Prostate gland (tissue), 2 donors: ENCODE data around the gene TSPAN18.
A peak's percentile ranks its signal among the peaks of the same experiment; 100 is the strongest.

Source experiments
- POLR2A ChIP-seq: fragments of 450-650 bp; IDR thresholded peaks from one replicate; pipeline ENCODE4 v1.6.1; 2016; ENCODE audit warnings: antibody characterized with exemption, mild to moderate bottlenecking
- TF ChIP-seq, protein P1 (sequence below), 4 experiments: fragments of 200-600 bp in 2 of 4; fragments of 450-650 bp in 2 of 4; sonication (generic) in 2 of 4; IDR thresholded peaks; 1 replicate in 3 of 4; 2 replicates in 1 of 4; pipeline ENCODE4 v1.5.1; 2016 to 2019; ENCODE audit warnings: antibody characterized with exemption in 4 of 4, mild to moderate bottlenecking in 2 of 4, moderate library complexity in 2 of 4

DNA sequence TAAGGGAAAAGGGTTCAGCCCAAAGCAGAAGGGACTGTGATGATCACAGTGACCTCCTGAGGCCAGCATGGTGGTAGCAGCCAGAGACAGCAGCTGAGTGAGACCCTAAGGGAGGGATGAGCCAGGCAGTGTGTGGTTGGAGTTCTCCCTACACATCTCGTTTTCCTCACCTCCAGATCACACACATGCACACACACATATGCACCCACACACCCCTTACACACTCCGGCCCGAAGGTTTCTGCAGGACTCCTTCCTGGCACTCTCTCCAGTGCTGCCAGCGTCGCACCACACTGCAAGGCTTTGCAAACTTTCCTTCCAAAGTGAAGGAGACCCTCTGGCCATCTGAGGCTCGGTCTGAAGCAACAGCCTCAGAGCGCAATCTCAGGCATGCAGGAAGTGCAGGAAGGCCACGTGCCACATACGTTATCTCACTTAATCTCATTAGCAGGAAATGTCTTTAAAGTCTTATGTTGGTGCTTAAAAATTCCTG is 250.8 kb downstream of the TSPAN18 start:
- TF ChIP-seq POLR2A: no peak
- TF ChIP-seq, protein P1, sequence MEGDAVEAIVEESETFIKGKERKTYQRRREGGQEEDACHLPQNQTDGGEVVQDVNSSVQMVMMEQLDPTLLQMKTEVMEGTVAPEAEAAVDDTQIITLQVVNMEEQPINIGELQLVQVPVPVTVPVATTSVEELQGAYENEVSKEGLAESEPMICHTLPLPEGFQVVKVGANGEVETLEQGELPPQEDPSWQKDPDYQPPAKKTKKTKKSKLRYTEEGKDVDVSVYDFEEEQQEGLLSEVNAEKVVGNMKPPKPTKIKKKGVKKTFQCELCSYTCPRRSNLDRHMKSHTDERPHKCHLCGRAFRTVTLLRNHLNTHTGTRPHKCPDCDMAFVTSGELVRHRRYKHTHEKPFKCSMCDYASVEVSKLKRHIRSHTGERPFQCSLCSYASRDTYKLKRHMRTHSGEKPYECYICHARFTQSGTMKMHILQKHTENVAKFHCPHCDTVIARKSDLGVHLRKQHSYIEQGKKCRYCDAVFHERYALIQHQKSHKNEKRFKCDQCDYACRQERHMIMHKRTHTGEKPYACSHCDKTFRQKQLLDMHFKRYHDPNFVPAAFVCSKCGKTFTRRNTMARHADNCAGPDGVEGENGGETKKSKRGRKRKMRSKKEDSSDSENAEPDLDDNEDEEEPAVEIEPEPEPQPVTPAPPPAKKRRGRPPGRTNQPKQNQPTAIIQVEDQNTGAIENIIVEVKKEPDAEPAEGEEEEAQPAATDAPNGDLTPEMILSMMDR (IDR thresholded peaks at IDR 0.05): peak in 2 of 4 experiments; percentile 5 to 25
